Motor neuron (in vitro differentiated cells): ENCODE measurements around the gene ATE1. TPM values are rescaled to one million over a fixed set of nuclear protein-coding genes. Genes with fewer than 3 reads are reported as not detected.

ENCODE experiments used
- total RNA-seq, 8 experiments: library from RNA; unstranded; fragments of 300-600 nt; gene quantifications; 2 replicates each; pipeline versions ENCODE4 v1.2.3 to v1.2.4, GENCODE V29; 2022

The ATE1 gene
- total RNA-seq, 8 experiments from 2014 or later: 23.9 to 36.9 (median 31.7) TPM

Other genes starting within 250 kb of the ATE1 start
- gene NSMCE4A, start 47.2 kb upstream of the ATE1 start, total RNA-seq: 10 to 100 TPM; 19.9 to 44.8 (median 23.7) TPM
- gene TACC2, start 61.1 kb upstream of the ATE1 start, total RNA-seq: 10 to 100 TPM; 14.0 to 63.3 (median 31.9) TPM